Testis (tissue), 3 donors: Measurements from ENCODE around the gene MYMX. TPM values are rescaled to one million over a fixed set of nuclear protein-coding genes. Genes with fewer than 3 reads are reported as not detected.

ENCODE experiments used
- DNase-seq: peaks from one replicate; pipeline ENCODE4 v3.0.0-alpha.2; 2019
- H3K27ac ChIP-seq, 2 donors: fragments of 200-600 bp; sonication (generic); one replicate each; pipeline ENCODE4 v1.5.1; 2019
- H3K27me3 ChIP-seq: fragments of 200-600 bp; sonication (generic); one replicate; pipeline ENCODE4 v1.5.1; 2019
- H3K36me3 ChIP-seq: fragments of 200-600 bp; sonication (generic); one replicate; pipeline ENCODE4 v1.5.1; 2017; ENCODE audit warnings: low read depth; ENCODE audit errors: missing control alignments
- H3K4me1 ChIP-seq: fragments of 200-600 bp; sonication (generic); one replicate; pipeline ENCODE4 v1.5.1; 2019
- H3K4me3 ChIP-seq, 2 donors: fragments of 200-600 bp; sonication (generic); one replicate each; pipeline ENCODE4 v1.5.1; 2017 to 2019
- H3K9me3 ChIP-seq: fragments of 200-600 bp; sonication (generic); one replicate; pipeline ENCODE4 v1.5.1; 2017
- POLR2A ChIP-seq: fragments of 450-650 bp; IDR thresholded peaks from one replicate; pipeline ENCODE4 v1.6.1; 2017; ENCODE audit warnings: antibody characterized with exemption, mild to moderate bottlenecking, moderate library complexity
- WGBS, 2 donors: methylation state at CpG; one replicate each; pipeline ENCODE4 v1.1.5; 2018; 5-methylcytosine and 5-hydroxymethylcytosine counted together
- intact Hi-C: fragments of 100-400 bp; cut with DNase I; formaldehyde crosslinking; loops from one replicate; pipeline ENCODE4 v1.15.1; 2023; ENCODE audit warnings: low total_unique reads
- polyA plus RNA-seq: library from polyadenylated mRNA; stranded (reverse); fragments of 350-450 nt; fragmentation: Illumina TruSeq; extraction: RNeasy Lipid Tissue Mini Kit (QIAGEN cat#74804); gene quantifications from one replicate; pipeline ENCODE4 v1.2.3, GENCODE V29; 2014; ENCODE audit warnings: low read depth, low replicate concordance; ENCODE audit not compliant: insufficient read depth
- total RNA-seq, 2 donors: library from RNA; depleted of rRNA; stranded (reverse); fragments of >200 nt; gene quantifications; one replicate each; pipeline ENCODE4 v1.2.3, GENCODE V29; 2016
- TF ChIP-seq, protein P1 (sequence below), 3 experiments: fragments of 450-650 bp in 2 of 3; fragments of 200-600 bp in 1 of 3; sonication (generic) in 1 of 3; IDR thresholded peaks; one replicate each; pipeline ENCODE4 v1.5.1; 2016 to 2019; ENCODE audit warnings: antibody characterized with exemption in 3 of 3, mild to moderate bottlenecking in 2 of 3, moderate library complexity in 1 of 3

Gene MYMX
- total and polyA plus RNA-seq, 3 donors from 2014 or later = 0.73 to 0.87 TPM; not detected in 1

DNA sequence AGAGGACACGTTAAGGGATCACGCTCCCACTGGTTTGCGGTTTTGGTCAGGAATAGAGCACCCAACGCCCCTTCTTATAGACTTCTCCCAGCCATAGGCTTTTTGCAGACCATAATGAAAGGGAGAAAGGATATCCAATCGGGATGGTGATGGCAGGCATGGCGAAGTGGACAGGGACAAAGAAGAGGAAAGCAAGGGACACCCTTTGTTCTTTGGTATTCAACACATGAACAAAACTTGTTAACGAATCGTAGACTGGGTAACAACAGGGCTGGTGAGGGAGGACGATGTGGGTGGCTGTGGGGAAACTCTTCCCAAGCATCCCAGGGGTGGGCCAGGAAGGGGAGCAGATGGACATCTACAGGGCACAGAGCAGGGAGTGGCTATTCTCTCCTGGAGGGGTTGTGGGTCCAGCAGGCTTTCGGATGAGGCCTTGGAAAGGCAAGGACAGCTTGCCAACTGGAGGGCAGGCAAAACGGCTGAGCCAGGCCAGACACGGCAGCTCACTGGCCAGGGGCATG lies 28.7 kb downstream of the MYMX start:
- intact Hi-C loops = no loop called here
- Histone ChIP-seq H3K4me1 (peaks cover 9% of the 10 kb centered on the region), H3K36me3 (no peaks in the 10 kb centered on the region), H3K9me3 (no peaks in the 10 kb centered on the region), H3K4me3 (peak overlapping the region; percentile 100), H3K27me3 (no peaks in the 10 kb centered on the region), H3K27ac (peak overlapping the region; percentile 100)
- WGBS, 2 donors = 40 to 50% methylated on average over 11 to 12 of the region's 12 CpGs
- TF ChIP-seq, protein P1, sequence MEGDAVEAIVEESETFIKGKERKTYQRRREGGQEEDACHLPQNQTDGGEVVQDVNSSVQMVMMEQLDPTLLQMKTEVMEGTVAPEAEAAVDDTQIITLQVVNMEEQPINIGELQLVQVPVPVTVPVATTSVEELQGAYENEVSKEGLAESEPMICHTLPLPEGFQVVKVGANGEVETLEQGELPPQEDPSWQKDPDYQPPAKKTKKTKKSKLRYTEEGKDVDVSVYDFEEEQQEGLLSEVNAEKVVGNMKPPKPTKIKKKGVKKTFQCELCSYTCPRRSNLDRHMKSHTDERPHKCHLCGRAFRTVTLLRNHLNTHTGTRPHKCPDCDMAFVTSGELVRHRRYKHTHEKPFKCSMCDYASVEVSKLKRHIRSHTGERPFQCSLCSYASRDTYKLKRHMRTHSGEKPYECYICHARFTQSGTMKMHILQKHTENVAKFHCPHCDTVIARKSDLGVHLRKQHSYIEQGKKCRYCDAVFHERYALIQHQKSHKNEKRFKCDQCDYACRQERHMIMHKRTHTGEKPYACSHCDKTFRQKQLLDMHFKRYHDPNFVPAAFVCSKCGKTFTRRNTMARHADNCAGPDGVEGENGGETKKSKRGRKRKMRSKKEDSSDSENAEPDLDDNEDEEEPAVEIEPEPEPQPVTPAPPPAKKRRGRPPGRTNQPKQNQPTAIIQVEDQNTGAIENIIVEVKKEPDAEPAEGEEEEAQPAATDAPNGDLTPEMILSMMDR (IDR thresholded peaks at IDR 0.05) = no peak
- TF ChIP-seq POLR2A = no peak
- no peak for DNase-seq

DNA sequence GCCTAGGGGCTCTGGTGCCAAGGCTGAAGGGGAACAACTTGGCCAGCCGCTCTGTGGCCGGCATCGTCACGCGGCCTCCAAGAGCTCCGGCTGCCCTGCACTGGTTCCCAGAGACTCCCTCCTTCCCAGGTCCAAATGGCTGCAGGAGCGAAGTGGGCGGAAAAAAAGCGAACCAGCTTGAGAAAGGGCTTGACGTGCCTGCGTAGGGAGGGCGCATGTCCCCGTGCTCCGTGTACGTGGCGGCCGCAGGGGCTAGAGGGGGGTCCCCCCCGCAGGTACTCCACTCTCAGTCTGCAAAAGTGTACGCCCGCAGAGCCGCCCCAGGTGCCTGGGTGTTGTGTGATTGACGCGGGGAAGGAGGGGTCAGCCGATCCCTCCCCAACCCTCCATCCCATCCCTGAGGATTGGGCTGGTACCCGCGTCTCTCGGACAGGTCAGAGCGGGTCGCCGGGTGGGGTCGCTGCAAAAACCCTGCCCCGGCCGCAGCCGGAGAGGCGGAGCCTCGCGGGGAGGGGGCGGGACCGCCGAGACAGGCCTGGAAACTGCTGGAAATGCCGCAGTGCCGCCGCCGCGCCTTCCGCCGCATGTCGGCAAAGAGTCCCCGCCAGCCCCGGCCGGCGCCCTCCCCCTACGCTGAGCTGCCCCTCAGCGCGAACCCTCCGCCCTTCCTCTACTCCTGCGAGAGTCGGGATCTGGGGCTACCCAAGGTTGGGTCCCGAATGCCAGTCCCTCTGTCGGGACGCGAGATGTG lies 29.4 kb downstream of the MYMX start:
- TF ChIP-seq, protein P1 (IDR thresholded peaks at IDR 0.05) = peak in 1 of 3 experiments; percentile 21
- TF ChIP-seq POLR2A = no peak
- peak overlapping the region; percentile 100 for H3K27ac ChIP-seq
- intact Hi-C loops = no loop called here
- no peaks in the 10 kb centered on the region for H3K36me3 ChIP-seq
- no peaks in the 10 kb centered on the region for H3K9me3 ChIP-seq
- 0 to 1% methylated on average over 47 to 56 of the region's 62 CpGs for WGBS, 2 donors
- H3K4me3 ChIP-seq = peak overlapping the region; percentile 100
- H3K27me3 ChIP-seq = no peaks in the 10 kb centered on the region
- H3K4me1 ChIP-seq = peaks cover 9% of the 10 kb centered on the region
- peak; percentile 88 for DNase-seq

DNA sequence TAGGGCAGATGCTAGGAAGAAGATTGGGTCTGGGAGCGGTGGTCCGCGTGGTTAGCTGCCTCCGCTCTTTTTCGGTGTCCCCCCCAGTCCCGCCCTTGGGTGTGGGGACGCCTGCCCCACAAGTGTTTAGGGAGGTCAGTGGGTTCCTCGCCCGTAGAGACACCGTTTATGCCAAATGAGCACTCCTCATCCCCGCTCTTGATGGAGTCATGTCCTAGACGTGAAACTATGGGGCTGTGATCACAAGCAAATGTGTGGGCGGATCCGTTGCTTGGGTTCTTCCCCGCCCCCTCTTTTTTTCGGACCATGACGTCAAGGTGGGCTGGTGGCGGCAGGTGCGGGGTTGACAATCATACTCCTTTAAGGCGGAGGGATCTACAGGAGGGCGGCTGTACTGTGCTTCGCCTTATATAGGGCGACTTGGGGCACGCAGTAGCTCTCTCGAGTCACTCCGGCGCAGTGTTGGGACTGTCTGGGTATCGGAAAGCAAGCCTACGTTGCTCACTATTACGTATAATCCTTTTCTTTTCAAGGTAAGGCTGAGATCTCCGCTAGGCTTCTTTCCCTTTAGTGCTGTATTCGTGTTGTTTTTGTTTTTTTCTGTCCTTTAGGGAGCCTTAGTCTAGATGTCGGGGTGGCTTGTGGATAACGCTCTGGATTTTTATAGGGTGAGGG lies 30.1 kb downstream of the MYMX start, which contains the start of gene HSP90AB1:
Gene HSP90AB1, plus strand, starts transcription at position 439 of the 675 bp plus-strand sequence. CDS start 1,529 bp downstream, outside the sequence.
- TF ChIP-seq POLR2A = peak; percentile 75
- TF ChIP-seq, protein P1 (IDR thresholded peaks at IDR 0.05) = peak in 2 of 3 experiments; percentile 16 to 27
- Histone ChIP-seq H3K27me3 (no peaks in the 10 kb centered on the region), H3K4me1 (peaks cover 9% of the 10 kb centered on the region), H3K36me3 (no peaks in the 10 kb centered on the region), H3K9me3 (no peaks in the 10 kb centered on the region), H3K4me3 (peak within 1 kb of the TSS; percentile 100), H3K27ac (peak within 1 kb of the TSS; percentile 100)
- WGBS, 2 donors = 0 to 1% methylated on average over 32 to 33 of the region's 34 CpGs
- intact Hi-C loops = no loop called here
- peak; percentile 98 for DNase-seq

DNA sequence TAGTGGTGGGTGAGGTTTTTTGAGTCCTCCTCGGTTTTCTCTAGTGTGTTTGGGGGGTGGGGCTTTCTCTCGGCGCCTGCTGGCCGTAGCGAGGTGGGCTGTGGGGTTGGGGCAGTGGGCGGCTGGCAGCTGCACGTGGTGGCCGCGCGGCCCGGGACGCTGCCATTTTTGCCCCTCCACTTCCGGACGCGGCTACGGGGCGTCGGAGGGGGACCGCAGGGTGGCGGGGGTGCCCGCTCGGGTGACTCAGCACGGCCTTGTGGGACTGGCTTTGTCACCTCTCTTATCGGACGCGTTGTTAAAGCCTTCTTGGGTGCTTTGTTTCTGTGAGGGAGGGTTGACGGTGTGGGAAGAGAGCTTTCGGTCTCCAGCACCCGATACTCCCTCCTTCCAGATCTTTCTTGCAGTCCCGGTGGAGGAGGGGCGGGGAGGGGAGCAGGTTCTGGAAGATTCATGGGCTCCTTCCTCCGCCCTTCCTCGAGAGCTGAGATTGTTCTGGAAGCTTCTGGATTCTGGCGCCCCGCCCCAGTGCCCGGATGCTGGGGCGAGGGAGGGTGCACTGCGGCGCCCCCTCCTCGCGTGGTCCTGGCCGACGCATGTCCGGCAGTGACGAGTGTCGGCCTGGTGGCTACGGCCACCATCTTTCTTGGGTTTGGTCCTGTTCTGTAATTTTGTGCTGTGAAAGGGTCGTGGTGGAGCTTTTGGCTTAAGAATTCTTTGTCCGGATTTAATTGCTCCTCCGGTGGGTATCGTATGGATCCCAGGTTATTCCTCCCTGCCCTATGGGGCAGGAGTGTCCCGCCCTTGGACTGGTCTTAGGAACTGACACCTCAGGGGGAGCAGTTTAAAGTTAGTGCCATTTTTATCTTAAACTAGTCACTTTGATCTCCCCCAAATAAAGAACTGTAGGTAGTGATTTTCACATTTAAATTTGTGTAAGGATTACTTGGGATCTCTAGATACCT lies 30.9 kb downstream of the MYMX start:
- Histone ChIP-seq H3K9me3 (no peaks in the 10 kb centered on the region), H3K27ac (peak overlapping the region; percentile 100), H3K4me3 (peak overlapping the region; percentile 100), H3K27me3 (no peaks in the 10 kb centered on the region), H3K4me1 (peaks cover 9% of the 10 kb centered on the region), H3K36me3 (no peaks in the 10 kb centered on the region)
- intact Hi-C loops = no loop called here
- 0 to 1% methylated on average over 19 to 52 of the region's 52 CpGs for WGBS, 2 donors
- no peak for TF ChIP-seq POLR2A
- TF ChIP-seq, protein P1 (IDR thresholded peaks at IDR 0.05) = peak in 1 of 3 experiments; percentile 1
- DNase-seq = peak; percentile 78
